ENCODE data around the gene RNPEP. TPM values are rescaled to one million over a fixed set of nuclear protein-coding genes. Genes with fewer than 3 reads are reported as not detected.

The RNPEP gene
- total and polyA plus RNA-seq, 2 of the 8 experiments (the other 6 are each of a cell fraction or from before 2014, with no cell fraction given): 34.1 to 51.1 TPM

GRCh38 chr1:202016811-202017748 is 34.6 kb downstream of the RNPEP start (continued):
- no peak for TF ChIP-seq ATF2 (IDR thresholded peaks at IDR 0.05; ENCODE audit: low read length)
- TF ChIP-seq RBBP5 (IDR thresholded peaks at IDR 0.05; ENCODE audit: borderline replicate concordance, low read depth, low read length): no peak
- no peak for TF ChIP-seq KDM1A (IDR thresholded peaks at IDR 0.05; ENCODE audit: borderline replicate concordance, low read length)
- TF ChIP-seq CBX8 (IDR thresholded peaks at IDR 0.05; ENCODE audit: borderline replicate concordance, low read depth, low read length): no peak
- no peak for TF ChIP-seq GABPA (IDR thresholded peaks at IDR 0.05; ENCODE audit: borderline replicate concordance, insufficient read depth, low read length)
- no peak for TF ChIP-seq SRF (IDR thresholded peaks at IDR 0.05; ENCODE audit: low read depth, low read length)
- TF ChIP-seq BRCA1 (IDR thresholded peaks at IDR 0.05; ENCODE audit: low read depth, low read length): no peak
